Hindlimb muscle (tissue), 1 donor: ENCODE results near the gene TCEAL8. TPM values are rescaled to one million over a fixed set of nuclear protein-coding genes. Genes with fewer than 3 reads are reported as not detected.

Experiments
- DNase-seq: peaks from one replicate; pipeline ENCODE4 v3.0.0-alpha.2; 2013
- polyA plus RNA-seq: library from polyadenylated mRNA; unstranded; fragments of 120-200 nt; gene quantifications from one replicate; pipeline ENCODE4 v1.2.1, GENCODE V29; 2013; ENCODE audit not compliant: insufficient read length

TCEAL8 gene
- polyA plus RNA-seq, 1 donor = 79.7 TPM

GRCh38 chrX:103214870-103215424 lies 40.0 kb downstream of the TCEAL8 start, which contains the start of gene BEX4:
Gene BEX4, plus strand, starts transcription at chrX:103215108. Its CDS starts 1,046 bp downstream, at chrX:103216154.
- peak; percentile 84 for DNase-seq

GRCh38 chrX:103212749-103213457 lies 42.1 kb downstream of the TCEAL8 start:
- no peak for DNase-seq

- DNase-seq = peak; percentile 36
Observed at GRCh38 chrX:103211012-103211715, 43.8 kb downstream of the TCEAL8 start.

DNA sequence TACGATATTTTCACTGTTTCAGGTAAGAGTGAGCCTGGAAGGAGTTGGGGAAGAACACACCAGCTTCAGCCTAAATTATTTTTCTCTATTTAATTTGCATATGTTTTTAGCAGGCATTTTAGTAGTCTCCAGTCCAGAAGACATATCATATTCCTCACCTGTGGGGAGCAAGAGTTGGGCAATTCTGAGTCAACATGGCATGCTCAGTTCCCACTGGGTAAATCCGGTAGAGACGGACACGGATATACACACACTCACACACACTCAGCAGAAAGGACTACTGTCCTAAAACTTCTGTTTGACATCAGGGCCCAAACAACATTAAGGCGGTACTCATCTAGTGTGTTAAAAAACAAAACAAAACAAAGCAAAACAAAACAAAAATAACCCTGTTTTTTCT lies 44.9 kb downstream of the TCEAL8 start:
- DNase-seq = no peak

Other genes with a start within 250 kb of the TCEAL8 start
- gene BEX1, start 191.0 kb downstream of the TCEAL8 start, polyA plus RNA-seq = 0.34 TPM
- not detected for gene NXF3, start 162.0 kb downstream of the TCEAL8 start, polyA plus RNA-seq
- 30.9 TPM for gene BEX4, start 40.0 kb downstream of the TCEAL8 start, polyA plus RNA-seq
- 3.3 TPM for gene TCEAL5, start 21.6 kb upstream of the TCEAL8 start, polyA plus RNA-seq
- gene BEX2, start 55.8 kb upstream of the TCEAL8 start, polyA plus RNA-seq = 37.6 TPM
- gene TCEAL7, start 75.1 kb upstream of the TCEAL8 start, polyA plus RNA-seq = 253 TPM
- 115 TPM for gene TCEAL9, start 101.4 kb upstream of the TCEAL8 start, polyA plus RNA-seq
- gene BEX3, start 121.4 kb upstream of the TCEAL8 start, polyA plus RNA-seq = 115 TPM